ENCODE measurements around the gene PIAS4.

GRCh38 chr19:3961007-3961406 is 46.5 kb upstream of the PIAS4 start:
- TF ChIP-seq CTCF (IDR thresholded peaks at IDR 0.05) (no peak), EZH2 (IDR thresholded peaks at IDR 0.05) (no peak)
